Mammary microvascular endothelial cell (primary cell): Measurements from ENCODE around the gene CTTNBP2NL. TPM values are rescaled to one million over a fixed set of nuclear protein-coding genes. Genes with fewer than 3 reads are reported as not detected.

Source experiments
- total RNA-seq: library from RNA; depleted of rRNA; stranded (reverse); fragments of >200 nt; gene quantifications from 2 replicates; pipeline ENCODE4 v1.2.3, GENCODE V29; 2015

CTTNBP2NL gene, protein sequence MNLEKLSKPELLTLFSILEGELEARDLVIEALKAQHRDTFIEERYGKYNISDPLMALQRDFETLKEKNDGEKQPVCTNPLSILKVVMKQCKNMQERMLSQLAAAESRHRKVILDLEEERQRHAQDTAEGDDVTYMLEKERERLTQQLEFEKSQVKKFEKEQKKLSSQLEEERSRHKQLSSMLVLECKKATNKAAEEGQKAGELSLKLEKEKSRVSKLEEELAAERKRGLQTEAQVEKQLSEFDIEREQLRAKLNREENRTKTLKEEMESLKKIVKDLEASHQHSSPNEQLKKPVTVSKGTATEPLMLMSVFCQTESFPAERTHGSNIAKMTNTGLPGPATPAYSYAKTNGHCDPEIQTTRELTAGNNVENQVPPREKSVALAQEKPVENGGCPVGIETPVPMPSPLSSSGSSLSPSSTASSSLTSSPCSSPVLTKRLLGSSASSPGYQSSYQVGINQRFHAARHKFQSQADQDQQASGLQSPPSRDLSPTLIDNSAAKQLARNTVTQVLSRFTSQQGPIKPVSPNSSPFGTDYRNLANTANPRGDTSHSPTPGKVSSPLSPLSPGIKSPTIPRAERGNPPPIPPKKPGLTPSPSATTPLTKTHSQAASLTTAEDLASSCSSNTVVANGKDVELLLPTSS
- total RNA-seq, result 23.7 and 26.2 TPM in 2 replicates

GRCh38 chr1:112395821-112396652, at the start of gene CTTNBP2NL:
CTTNBP2NL (plus strand) TSS chr1:112396214; CDS start chr1:112416166, 19,952 bp downstream.

DNA sequence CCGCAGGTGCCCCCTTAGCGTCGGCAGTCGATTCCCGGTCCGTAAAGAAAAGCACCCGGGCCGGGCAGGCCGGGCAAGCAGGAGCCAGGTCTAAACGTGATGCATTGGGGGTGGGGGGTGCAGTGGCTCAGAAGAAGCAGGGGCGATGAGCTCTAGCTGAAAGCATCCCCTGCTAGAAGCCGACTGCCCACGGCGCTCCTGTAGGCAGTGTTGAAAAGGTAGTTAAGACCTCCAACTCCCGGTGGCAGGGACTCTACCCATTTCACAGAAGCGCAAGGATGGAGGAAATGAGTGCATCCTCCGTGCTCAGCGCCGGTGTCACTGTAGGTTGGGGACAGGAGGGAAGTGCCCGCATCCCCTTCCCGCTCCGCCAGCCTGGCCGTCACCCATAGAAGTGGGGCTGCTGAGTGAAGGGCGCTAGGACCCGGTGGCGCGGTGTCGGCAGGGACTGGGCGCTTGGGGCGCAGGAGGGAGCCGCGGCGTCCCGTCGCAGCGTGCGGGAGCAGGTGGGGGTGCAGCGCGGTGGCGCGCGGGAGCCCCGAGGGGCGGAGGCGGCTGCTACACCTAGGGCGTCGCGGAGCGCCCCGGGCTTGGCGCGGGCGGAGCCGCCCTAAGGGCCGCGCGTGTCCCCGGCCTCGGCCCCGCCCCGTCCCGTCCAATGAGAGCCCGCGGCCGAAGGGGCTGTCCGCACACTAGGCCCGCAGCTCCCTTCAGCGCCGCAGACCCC, 112.4 kb downstream of the CTTNBP2NL start, which contains the start of gene WNT2B:
Gene WNT2B, plus strand, starts transcription at position 688 of the 727 bp plus-strand sequence. CDS start 298 bp downstream, outside the sequence.

Other genes starting within 250 kb of the CTTNBP2NL start
- gene WNT2B, start 112.8 kb downstream of the CTTNBP2NL start, total RNA-seq, result 0.59 and 0.73 TPM in 2 replicates
- 13.8 and 19.3 TPM in 2 replicates for gene ST7L, start 222.9 kb downstream of the CTTNBP2NL start, total RNA-seq
- 293 and 313 TPM in 2 replicates for gene CAPZA1, start 223.6 kb downstream of the CTTNBP2NL start, total RNA-seq